HCT116 (cell line): Measurements from ENCODE around the gene CDH9. TPM values are rescaled to one million over a fixed set of nuclear protein-coding genes. Genes with fewer than 3 reads are reported as not detected.

ENCODE experiments used
- ATAC-seq: fragments of 200-7000 bp; cut with Tn5 transposase; 2 replicates; pipeline ENCODE4 v1.9.1; 2020; ENCODE audit warnings: mild to moderate bottlenecking, moderate library complexity
- BruUV-seq: library from RNA; stranded (reverse); fragments of 400-500 nt; replicated peaks from 2 replicates; lab custom pipeline; 2021; lab: Mats Ljungman, UMichigan
- CTCF ChIA-PET: fragments of 300-600 bp; sonication (Branson Sonifier 250); formaldehyde crosslinking; loops from one replicate; lab custom pipeline; 2021; ENCODE audit warnings: antibody characterized with exemption; lab: Charles Lee
- POLR2A ChIA-PET: fragments of 300-600, 350-600 bp; sonication (Branson Sonifier 250); formaldehyde crosslinking; loops from one replicate; lab custom pipeline; 2021; ENCODE audit warnings: antibody characterized with exemption; lab: Charles Lee
- RAD21 ChIA-PET, 2 experiments: fragments of 300-600 bp; sonication (Branson Sonifier 250); formaldehyde crosslinking; loops; one replicate each; lab custom pipeline; 2023; ENCODE audit warnings: low total read pairs in 2 of 2; ENCODE audit not compliant: uncharacterized antibody in 2 of 2, unreplicated experiment in 2 of 2, low non-redundant PET in 1 of 2; lab: Charles Lee
- DNase-seq: peaks from one replicate; pipeline ENCODE4 v3.0.0-alpha.2; 2010; ENCODE audit warnings: low read depth, low spot score
- H2AFZ ChIP-seq: fragments of 200-600 bp; shearing (Covaris generic), sonication (generic); 2 replicates; pipeline ENCODE4 v1.6.1; 2017; ENCODE audit warnings: low read depth, mixed run types, mixed read lengths, antibody characterized with exemption, low read length; ENCODE audit not compliant: poor library complexity, severe bottlenecking
- H3K27ac ChIP-seq: 2 replicates; pipeline ENCODE4 v1.5.1; 2012; ENCODE audit warnings: low read depth, low read length
- H3K27me3 ChIP-seq: fragments of 200-600 bp; sonication (generic); 2 replicates; pipeline ENCODE4 v1.6.1; 2016; ENCODE audit warnings: mixed run types, low read length, mixed read lengths; ENCODE audit not compliant: insufficient read depth
- H3K36me3 ChIP-seq, 2 experiments: fragments of 200-500 bp in 1 of 2; fragments of 200-600 bp in 1 of 2; sonication (Bioruptor generic) in 1 of 2; sonication (generic) in 1 of 2; 2 replicates each; pipeline versions ENCODE4 v1.5.1 to v1.6.1; 2014 to 2016; ENCODE audit warnings: low read length in 2 of 2, inconsistent platforms in 1 of 2, mixed read lengths in 1 of 2, mixed run types in 1 of 2; ENCODE audit not compliant: insufficient read depth in 2 of 2, control insufficient read depth in 1 of 2
- H3K4me1 ChIP-seq, 2 experiments: fragments of 200-600 bp in 1 of 2; sonication (generic) in 1 of 2; 2 replicates each; pipeline versions ENCODE4 v1.5.1 to v1.6.1; 2012 to 2017; ENCODE audit warnings: low read length in 2 of 2, inconsistent platforms in 1 of 2, mild to moderate bottlenecking in 1 of 2, mixed read lengths in 1 of 2, mixed run types in 1 of 2, moderate library complexity in 1 of 2; ENCODE audit not compliant: insufficient read depth in 2 of 2, control insufficient read depth in 1 of 2
- H3K4me2 ChIP-seq: fragments of 200-600 bp; sonication (generic); 2 replicates; pipeline ENCODE4 v1.6.1; 2017; ENCODE audit warnings: mixed run types, low read length, mixed read lengths
- H3K4me3 ChIP-seq, 2 experiments: fragments of 200-600 bp in 1 of 2; sonication (generic) in 1 of 2; replicated peaks in 1 of 2; 2 replicates each; pipeline ENCODE4 v1.5.1; 2011 to 2016; ENCODE audit warnings: low read length in 2 of 2, control low read depth in 1 of 2, low read depth in 1 of 2, mild to moderate bottlenecking in 1 of 2, mixed read lengths in 1 of 2, mixed run types in 1 of 2
- H3K79me2 ChIP-seq: fragments of 200-600 bp; sonication (generic); 2 replicates; pipeline ENCODE4 v1.6.1; 2017; ENCODE audit warnings: mild to moderate bottlenecking, mixed run types, low read length, moderate library complexity, mixed read lengths; ENCODE audit not compliant: insufficient read depth
- H3K9ac ChIP-seq: fragments of 200-600 bp; sonication (generic); 2 replicates; pipeline ENCODE4 v1.6.1; 2016; ENCODE audit warnings: low read length, mixed read lengths
- H3K9me2 ChIP-seq: fragments of 200-600 bp; sonication (generic), shearing (Covaris generic); 2 replicates; pipeline ENCODE4 v1.6.1; 2017; ENCODE audit warnings: mixed run types, mild to moderate bottlenecking, moderate library complexity; ENCODE audit not compliant: insufficient read depth
- H3K9me3 ChIP-seq, 2 experiments: fragments of 200-500 bp in 1 of 2; fragments of 200-600 bp in 1 of 2; sonication (Bioruptor generic) in 1 of 2; sonication (generic) in 1 of 2; 2 replicates each; pipeline ENCODE4 v1.6.1; 2014 to 2017; ENCODE audit warnings: low read length in 2 of 2, mixed read lengths in 2 of 2, inconsistent platforms in 1 of 2, low read depth in 1 of 2, mild to moderate bottlenecking in 1 of 2, mixed run types in 1 of 2, moderate library complexity in 1 of 2; ENCODE audit not compliant: control insufficient read depth in 1 of 2, insufficient read depth in 1 of 2
- H4K20me1 ChIP-seq: fragments of 200-600 bp; sonication (generic), shearing (Covaris generic); 2 replicates; pipeline ENCODE4 v1.6.1; 2017; ENCODE audit warnings: mixed run types, mild to moderate bottlenecking, moderate library complexity; ENCODE audit not compliant: insufficient read depth
- EGR1 ChIP-seq: IDR thresholded peaks from 2 replicates; pipeline ENCODE4 v1.6.1; 2012; ENCODE audit warnings: low read depth
- ELF1 ChIP-seq: IDR thresholded peaks from 2 replicates; pipeline ENCODE4 v1.6.1; 2012; ENCODE audit warnings: low read depth, borderline replicate concordance
- EZH2 ChIP-seq: fragments of 200-600 bp; sonication (generic); IDR thresholded peaks from 2 replicates; pipeline ENCODE4 v1.6.1; 2017; ENCODE audit warnings: antibody characterized with exemption, mixed run types
- EZH2phosphoT487 ChIP-seq: fragments of 200-600 bp; IDR thresholded peaks from 2 replicates; pipeline ENCODE4 v1.6.1; 2018; ENCODE audit warnings: antibody characterized with exemption, borderline replicate concordance
- JUND ChIP-seq: IDR thresholded peaks from 2 replicates; pipeline ENCODE4 v1.6.1; 2012
- POLR2A ChIP-seq: IDR thresholded peaks from 2 replicates; pipeline ENCODE4 v1.7.0; 2011; ENCODE audit warnings: borderline replicate concordance; ENCODE audit not compliant: insufficient read depth, insufficient read length; ENCODE audit errors: extremely low read depth
- POLR2AphosphoS5 ChIP-seq: IDR thresholded peaks from 2 replicates; pipeline ENCODE4 v1.6.1; 2011; ENCODE audit warnings: mild to moderate bottlenecking, low read depth, low read length, moderate library complexity
- RAD21 ChIP-seq: IDR thresholded peaks from 2 replicates; pipeline ENCODE4 v1.6.1; 2012; ENCODE audit warnings: low read depth, mild to moderate bottlenecking
- SRF ChIP-seq: IDR thresholded peaks from 2 replicates; pipeline ENCODE4 v1.6.1; 2012; ENCODE audit warnings: low read depth
- TCF7L2 ChIP-seq: IDR thresholded peaks from 2 replicates; pipeline ENCODE4 v1.7.0; 2011; ENCODE audit warnings: borderline replicate concordance, inconsistent platforms; ENCODE audit not compliant: insufficient read depth, insufficient read length; ENCODE audit errors: extremely low read depth
- YY1 ChIP-seq: IDR thresholded peaks from 2 replicates; pipeline ENCODE4 v1.6.1; 2011; ENCODE audit warnings: low read length, low read depth, moderate library complexity, mild to moderate bottlenecking; ENCODE audit not compliant: insufficient replicate concordance; ENCODE audit errors: extremely low read depth
- ZFX ChIP-seq: fragments of 450-650 bp; IDR thresholded peaks from 2 replicates; pipeline ENCODE4 v1.6.1; 2017
- ZNF274 ChIP-seq: fragments of 200-500 bp; sonication (Bioruptor generic); IDR thresholded peaks from 2 replicates; pipeline ENCODE4 v1.6.1; 2014; ENCODE audit warnings: mild to moderate bottlenecking, low read depth, low read length, inconsistent platforms
- intact Hi-C: fragments of 100-400 bp; cut with micrococcal nuclease; formaldehyde crosslinking; loops from 2 replicates; pipeline ENCODE4 v1.10.0; 2022
- total RNA-seq: library from RNA; stranded (reverse); gene quantifications from one replicate; pipeline ENCODE4 v1.2.1, GENCODE V29; 2021; ENCODE audit not compliant: unreplicated experiment
- TF ChIP-seq, protein P1 (sequence below): IDR thresholded peaks from 2 replicates; pipeline ENCODE4 v1.6.1; 2012
- TF ChIP-seq, protein P2 (sequence below): IDR thresholded peaks from 2 replicates; pipeline ENCODE4 v1.6.1; 2012; ENCODE audit warnings: low read depth
- TF ChIP-seq, protein P3 (sequence below): IDR thresholded peaks from 2 replicates; pipeline ENCODE4 v1.6.1; 2011; ENCODE audit warnings: mild to moderate bottlenecking, low read length, moderate library complexity; ENCODE audit not compliant: insufficient replicate concordance; ENCODE audit errors: extremely low read depth

CDH9 gene
- total RNA-seq, 1 experiment from 2014 or later, result not detected

DNA sequence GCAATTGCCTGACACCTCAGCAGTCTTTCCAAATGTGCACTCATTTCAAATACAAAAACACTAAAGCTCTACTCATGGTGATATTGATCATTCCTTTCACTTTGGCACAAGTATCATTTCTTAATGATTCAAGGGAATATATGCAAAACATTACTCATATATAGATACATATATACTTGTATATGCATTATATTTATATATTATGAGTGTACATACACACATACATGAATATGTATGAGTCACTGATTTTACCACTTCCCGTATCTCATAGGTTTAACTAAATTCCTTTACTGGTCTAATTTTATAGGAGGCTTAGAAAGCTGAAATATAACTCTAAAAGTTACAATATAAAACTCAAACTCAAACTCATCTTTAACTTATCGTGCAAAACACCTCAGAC lies 156.5 kb downstream of the CDH9 start:
- Histone ChIP-seq H3K36me3 (no peaks in the 10 kb centered on the region), H2AFZ (no peak overlapping the region), H3K9me2 (no peaks in the 10 kb centered on the region), H3K4me3 (no peak overlapping the region), H3K9me3 (peaks cover 8 to 18% of the 10 kb centered on the region in 2 experiments; a peak in 3 of 4 replicates), H4K20me1 (no peaks in the 10 kb centered on the region), H3K4me2 (no peak overlapping the region), H3K9ac (no peak overlapping the region), H3K4me1 (no peaks in the 10 kb centered on the region), H3K27ac (no peak overlapping the region), H3K79me2 (no peaks in the 10 kb centered on the region), H3K27me3 (no peaks in the 10 kb centered on the region)
- no peak for ATAC-seq
- intact Hi-C loops, result no loop called here
- BruUV-seq, result no TSS peak
- RAD21 ChIA-PET, result no interaction called here
- TF ChIP-seq, protein P1, sequence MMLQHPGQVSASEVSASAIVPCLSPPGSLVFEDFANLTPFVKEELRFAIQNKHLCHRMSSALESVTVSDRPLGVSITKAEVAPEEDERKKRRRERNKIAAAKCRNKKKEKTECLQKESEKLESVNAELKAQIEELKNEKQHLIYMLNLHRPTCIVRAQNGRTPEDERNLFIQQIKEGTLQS, result no peak
- TF ChIP-seq, protein P2, sequence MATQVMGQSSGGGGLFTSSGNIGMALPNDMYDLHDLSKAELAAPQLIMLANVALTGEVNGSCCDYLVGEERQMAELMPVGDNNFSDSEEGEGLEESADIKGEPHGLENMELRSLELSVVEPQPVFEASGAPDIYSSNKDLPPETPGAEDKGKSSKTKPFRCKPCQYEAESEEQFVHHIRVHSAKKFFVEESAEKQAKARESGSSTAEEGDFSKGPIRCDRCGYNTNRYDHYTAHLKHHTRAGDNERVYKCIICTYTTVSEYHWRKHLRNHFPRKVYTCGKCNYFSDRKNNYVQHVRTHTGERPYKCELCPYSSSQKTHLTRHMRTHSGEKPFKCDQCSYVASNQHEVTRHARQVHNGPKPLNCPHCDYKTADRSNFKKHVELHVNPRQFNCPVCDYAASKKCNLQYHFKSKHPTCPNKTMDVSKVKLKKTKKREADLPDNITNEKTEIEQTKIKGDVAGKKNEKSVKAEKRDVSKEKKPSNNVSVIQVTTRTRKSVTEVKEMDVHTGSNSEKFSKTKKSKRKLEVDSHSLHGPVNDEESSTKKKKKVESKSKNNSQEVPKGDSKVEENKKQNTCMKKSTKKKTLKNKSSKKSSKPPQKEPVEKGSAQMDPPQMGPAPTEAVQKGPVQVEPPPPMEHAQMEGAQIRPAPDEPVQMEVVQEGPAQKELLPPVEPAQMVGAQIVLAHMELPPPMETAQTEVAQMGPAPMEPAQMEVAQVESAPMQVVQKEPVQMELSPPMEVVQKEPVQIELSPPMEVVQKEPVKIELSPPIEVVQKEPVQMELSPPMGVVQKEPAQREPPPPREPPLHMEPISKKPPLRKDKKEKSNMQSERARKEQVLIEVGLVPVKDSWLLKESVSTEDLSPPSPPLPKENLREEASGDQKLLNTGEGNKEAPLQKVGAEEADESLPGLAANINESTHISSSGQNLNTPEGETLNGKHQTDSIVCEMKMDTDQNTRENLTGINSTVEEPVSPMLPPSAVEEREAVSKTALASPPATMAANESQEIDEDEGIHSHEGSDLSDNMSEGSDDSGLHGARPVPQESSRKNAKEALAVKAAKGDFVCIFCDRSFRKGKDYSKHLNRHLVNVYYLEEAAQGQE, result no peak
- no peak for TF ChIP-seq ZFX
- no peak for TF ChIP-seq POLR2A
- TF ChIP-seq EZH2, result no peak
- TF ChIP-seq JUND, result no peak
- no peak for TF ChIP-seq POLR2AphosphoS5
- no peak for TF ChIP-seq RAD21
- TF ChIP-seq TCF7L2, result no peak
- no peak for TF ChIP-seq ZNF274
- TF ChIP-seq EZH2phosphoT487, result no peak
- TF ChIP-seq, protein P3, sequence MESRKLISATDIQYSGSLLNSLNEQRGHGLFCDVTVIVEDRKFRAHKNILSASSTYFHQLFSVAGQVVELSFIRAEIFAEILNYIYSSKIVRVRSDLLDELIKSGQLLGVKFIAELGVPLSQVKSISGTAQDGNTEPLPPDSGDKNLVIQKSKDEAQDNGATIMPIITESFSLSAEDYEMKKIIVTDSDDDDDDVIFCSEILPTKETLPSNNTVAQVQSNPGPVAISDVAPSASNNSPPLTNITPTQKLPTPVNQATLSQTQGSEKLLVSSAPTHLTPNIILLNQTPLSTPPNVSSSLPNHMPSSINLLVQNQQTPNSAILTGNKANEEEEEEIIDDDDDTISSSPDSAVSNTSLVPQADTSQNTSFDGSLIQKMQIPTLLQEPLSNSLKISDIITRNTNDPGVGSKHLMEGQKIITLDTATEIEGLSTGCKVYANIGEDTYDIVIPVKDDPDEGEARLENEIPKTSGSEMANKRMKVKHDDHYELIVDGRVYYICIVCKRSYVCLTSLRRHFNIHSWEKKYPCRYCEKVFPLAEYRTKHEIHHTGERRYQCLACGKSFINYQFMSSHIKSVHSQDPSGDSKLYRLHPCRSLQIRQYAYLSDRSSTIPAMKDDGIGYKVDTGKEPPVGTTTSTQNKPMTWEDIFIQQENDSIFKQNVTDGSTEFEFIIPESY, result no peak
- TF ChIP-seq YY1, result no peak
- TF ChIP-seq ELF1, result no peak
- TF ChIP-seq SRF, result no peak
- no peak for TF ChIP-seq EGR1
- POLR2A ChIA-PET, result no interaction called here
- CTCF ChIA-PET, result no interaction called here
- no peak for DNase-seq
